ENCODE data around the gene HS1BP3. TPM values are rescaled to one million over a fixed set of nuclear protein-coding genes. Genes with fewer than 3 reads are reported as not detected.

Gene HS1BP3
- total RNA-seq, 1 donor from 2014 or later = 23.1 TPM

- Histone ChIP-seq H3K9me3 (no peaks in the 10 kb centered on the region), H3K4me3 (no peak overlapping the region), H3K27ac (no peak overlapping the region), H3K4me1 (peaks cover 41% of the 10 kb centered on the region), H3K27me3 (no peaks in the 10 kb centered on the region), H3K36me3 (no peaks in the 10 kb centered on the region)
- TF ChIP-seq, protein P1, sequence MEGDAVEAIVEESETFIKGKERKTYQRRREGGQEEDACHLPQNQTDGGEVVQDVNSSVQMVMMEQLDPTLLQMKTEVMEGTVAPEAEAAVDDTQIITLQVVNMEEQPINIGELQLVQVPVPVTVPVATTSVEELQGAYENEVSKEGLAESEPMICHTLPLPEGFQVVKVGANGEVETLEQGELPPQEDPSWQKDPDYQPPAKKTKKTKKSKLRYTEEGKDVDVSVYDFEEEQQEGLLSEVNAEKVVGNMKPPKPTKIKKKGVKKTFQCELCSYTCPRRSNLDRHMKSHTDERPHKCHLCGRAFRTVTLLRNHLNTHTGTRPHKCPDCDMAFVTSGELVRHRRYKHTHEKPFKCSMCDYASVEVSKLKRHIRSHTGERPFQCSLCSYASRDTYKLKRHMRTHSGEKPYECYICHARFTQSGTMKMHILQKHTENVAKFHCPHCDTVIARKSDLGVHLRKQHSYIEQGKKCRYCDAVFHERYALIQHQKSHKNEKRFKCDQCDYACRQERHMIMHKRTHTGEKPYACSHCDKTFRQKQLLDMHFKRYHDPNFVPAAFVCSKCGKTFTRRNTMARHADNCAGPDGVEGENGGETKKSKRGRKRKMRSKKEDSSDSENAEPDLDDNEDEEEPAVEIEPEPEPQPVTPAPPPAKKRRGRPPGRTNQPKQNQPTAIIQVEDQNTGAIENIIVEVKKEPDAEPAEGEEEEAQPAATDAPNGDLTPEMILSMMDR (IDR thresholded peaks at IDR 0.05) = no peak
- TF ChIP-seq POLR2AphosphoS5 (IDR thresholded peaks at IDR 0.05; ENCODE audit: insufficient read depth in 1 of 2, low read depth in 1 of 2) (no peak), POLR2A (IDR thresholded peaks at IDR 0.05) (no peak)
- no peak for DNase-seq (ENCODE audit: extremely low spot score in 2 of 2)
- intact Hi-C loops (cut with DNase I) = no loop called here
Observed at GRCh38 chr2:20652141-20652540, 1.2 kb upstream of the HS1BP3 start.

DNA sequence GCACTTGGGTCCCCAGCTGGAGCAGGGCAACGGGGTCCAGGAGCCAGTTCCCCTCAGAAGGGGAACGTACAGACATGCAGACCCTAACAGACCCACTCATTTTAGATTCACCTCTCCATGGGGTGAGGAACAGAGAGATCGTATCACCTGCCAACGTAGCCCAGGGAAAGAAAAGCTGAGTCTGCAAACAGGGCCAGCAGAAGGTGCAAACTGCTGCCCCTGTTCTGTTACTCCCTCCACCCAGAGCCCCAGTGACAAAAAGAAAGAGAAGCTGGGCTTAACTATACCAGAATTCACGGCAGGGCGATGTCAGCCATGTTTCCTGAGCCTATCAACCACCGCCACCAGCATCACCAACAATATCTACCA is 817 bp upstream of the HS1BP3 start:
- TF ChIP-seq, protein P1 (IDR thresholded peaks at IDR 0.05) = no peak
- TF ChIP-seq POLR2A (IDR thresholded peaks at IDR 0.05) = no peak
- no peak for TF ChIP-seq POLR2AphosphoS5 (IDR thresholded peaks at IDR 0.05; ENCODE audit: insufficient read depth in 1 of 2, low read depth in 1 of 2)
- peak overlapping the region; percentile 96 for H3K27ac ChIP-seq
- H3K4me1 ChIP-seq = peaks cover 41% of the 10 kb centered on the region
- H3K36me3 ChIP-seq = no peaks in the 10 kb centered on the region
- H3K27me3 ChIP-seq = no peaks in the 10 kb centered on the region
- intact Hi-C loops (cut with DNase I) = no loop called here
- no peak for DNase-seq (ENCODE audit: extremely low spot score in 2 of 2)
- H3K9me3 ChIP-seq = no peaks in the 10 kb centered on the region
- H3K4me3 ChIP-seq = peak overlapping the region; percentile 72 to 91

GRCh38 chr2:20650393-20650876 is 463 bp downstream of the HS1BP3 start:
- H3K4me1 ChIP-seq = peaks cover 41% of the 10 kb centered on the region
- no peaks in the 10 kb centered on the region for H3K9me3 ChIP-seq
- no peak for DNase-seq (ENCODE audit: extremely low spot score in 2 of 2)
- H3K27ac ChIP-seq = peak overlapping the region; percentile 96
- peaks cover 0 to 3% of the 10 kb centered on the region in 2 donors for H3K36me3 ChIP-seq
- TF ChIP-seq POLR2A (IDR thresholded peaks at IDR 0.05) (no peak), POLR2AphosphoS5 (IDR thresholded peaks at IDR 0.05; ENCODE audit: insufficient read depth in 1 of 2, low read depth in 1 of 2) (no peak)
- TF ChIP-seq, protein P1 (IDR thresholded peaks at IDR 0.05) = no peak
- no peaks in the 10 kb centered on the region for H3K27me3 ChIP-seq
- intact Hi-C loops (cut with DNase I) = no loop called here
- peak overlapping the region; percentile 72 to 91 for H3K4me3 ChIP-seq

GRCh38 chr2:20649976-20650375 is 922 bp downstream of the HS1BP3 start:
- peaks cover 41% of the 10 kb centered on the region for H3K4me1 ChIP-seq
- peaks cover 0 to 8% of the 10 kb centered on the region in 2 donors for H3K36me3 ChIP-seq
- peak overlapping the region; percentile 72 to 91 for H3K4me3 ChIP-seq
- no peak for DNase-seq (ENCODE audit: extremely low spot score in 2 of 2)
- TF ChIP-seq, protein P1 (IDR thresholded peaks at IDR 0.05) = no peak
- TF ChIP-seq POLR2A (IDR thresholded peaks at IDR 0.05) (no peak), POLR2AphosphoS5 (IDR thresholded peaks at IDR 0.05; ENCODE audit: insufficient read depth in 1 of 2, low read depth in 1 of 2) (no peak)
- H3K27me3 ChIP-seq = no peaks in the 10 kb centered on the region
- intact Hi-C loops (cut with DNase I) = no loop called here
- peak overlapping the region; percentile 96 for H3K27ac ChIP-seq
- no peaks in the 10 kb centered on the region for H3K9me3 ChIP-seq

GRCh38 chr2:20649576-20649975 is 1.3 kb downstream of the HS1BP3 start:
- Histone ChIP-seq H3K9me3 (no peaks in the 10 kb centered on the region), H3K4me3 (peak overlapping the region; percentile 72 to 91), H3K27ac (peak overlapping the region; percentile 96), H3K36me3 (peaks cover 0 to 12% of the 10 kb centered on the region in 2 donors), H3K4me1 (peaks cover 41% of the 10 kb centered on the region), H3K27me3 (no peaks in the 10 kb centered on the region)
- TF ChIP-seq POLR2A (IDR thresholded peaks at IDR 0.05) (no peak), POLR2AphosphoS5 (IDR thresholded peaks at IDR 0.05; ENCODE audit: insufficient read depth in 1 of 2, low read depth in 1 of 2) (no peak)
- TF ChIP-seq, protein P1 (IDR thresholded peaks at IDR 0.05) = no peak
- intact Hi-C loops (cut with DNase I) = no loop called here
- DNase-seq (ENCODE audit: extremely low spot score in 2 of 2) = no peak
